Neural cell (in vitro differentiated cells): Measurements from ENCODE around the gene WHAMM. TPM values are rescaled to one million over a fixed set of nuclear protein-coding genes. Genes with fewer than 3 reads are reported as not detected.
"Not testable (repeated sequence)": the region's sequence is repeated elsewhere in the genome, so short reads cannot be mapped to it uniquely, and the experiment has no call there.

Source experiments
- H2AFZ ChIP-seq: fragments of 200-600, 300-800 bp; sonication (generic), shearing (Covaris generic); 2 replicates; pipeline ENCODE4 v1.6.0; 2014; ENCODE audit warnings: low read depth, mild to moderate bottlenecking, antibody characterized with exemption, low read length, moderate library complexity
- H3F3A ChIP-seq: fragments of 200-600 bp; shearing (Covaris generic); 2 replicates; pipeline ENCODE4 v1.6.1; 2016; ENCODE audit warnings: mild to moderate bottlenecking, moderate library complexity, mixed read lengths, antibody characterized with exemption, low read length; ENCODE audit not compliant: insufficient read depth, poor library complexity, severe bottlenecking
- H3K27ac ChIP-seq: fragments of 200-600, 300-800 bp; sonication (generic), shearing (Covaris generic); 2 replicates; pipeline ENCODE4 v1.5.1; 2014; ENCODE audit warnings: mild to moderate bottlenecking, low read length, moderate library complexity
- H3K27me3 ChIP-seq: fragments of 300-800, 200-600 bp; sonication (generic), shearing (Covaris generic); 2 replicates; pipeline ENCODE4 v1.6.0; 2014; ENCODE audit warnings: mild to moderate bottlenecking, low read depth, low read length, moderate library complexity; ENCODE audit not compliant: insufficient read depth
- H3K36me3 ChIP-seq: fragments of 300-800, 200-600 bp; sonication (generic), shearing (Covaris generic); 2 replicates; pipeline ENCODE4 v1.5.1; 2014; ENCODE audit warnings: mild to moderate bottlenecking, antibody characterized with exemption, low read length, moderate library complexity; ENCODE audit not compliant: insufficient read depth
- H3K4me2 ChIP-seq: fragments of 300-800, 200-600 bp; sonication (generic), shearing (Covaris generic); 2 replicates; pipeline ENCODE4 v1.6.0; 2014; ENCODE audit warnings: mild to moderate bottlenecking, low read length
- H3K4me3 ChIP-seq: fragments of 300-800, 200-600 bp; sonication (generic), shearing (Covaris generic); 2 replicates; pipeline ENCODE4 v1.5.1; 2014; ENCODE audit warnings: mild to moderate bottlenecking, low read length, moderate library complexity
- H3K79me2 ChIP-seq: fragments of 200-600 bp; shearing (Covaris generic); replicated peaks from 2 replicates; pipeline ENCODE4 v1.6.0; 2014; ENCODE audit warnings: mild to moderate bottlenecking, low read length, moderate library complexity; ENCODE audit not compliant: insufficient read depth
- H3K9ac ChIP-seq: fragments of 300-800, 200-600 bp; sonication (generic), shearing (Covaris generic); 2 replicates; pipeline ENCODE4 v1.6.1; 2016; ENCODE audit warnings: mild to moderate bottlenecking, low read length, mixed read lengths
- H3K9me2 ChIP-seq: fragments of 200-600 bp; shearing (Covaris generic); 2 replicates; pipeline ENCODE4 v1.6.1; 2016; ENCODE audit warnings: mild to moderate bottlenecking, low read length, mixed read lengths; ENCODE audit not compliant: insufficient read depth
- H3K9me3 ChIP-seq: fragments of 200-600, 300-800 bp; sonication (generic), shearing (Covaris generic); 2 replicates; pipeline ENCODE4 v1.6.1; 2016; ENCODE audit warnings: mild to moderate bottlenecking, mixed run types, low read length, moderate library complexity, mixed read lengths
- H4K20me1 ChIP-seq: fragments of 200-600 bp; shearing (Covaris generic); 2 replicates; pipeline ENCODE4 v1.6.1; 2016; ENCODE audit warnings: mild to moderate bottlenecking, mixed run types; ENCODE audit not compliant: insufficient read depth
- EP300 ChIP-seq: fragments of 450-650 bp; conservative IDR thresholded peaks from 2 replicates; pipeline ENCODE4 v1.6.1; 2014; ENCODE audit warnings: antibody characterized with exemption, mild to moderate bottlenecking, moderate library complexity; ENCODE audit not compliant: poor library complexity, severe bottlenecking
- EZH2 ChIP-seq: fragments of 200-600, 300-800 bp; shearing (Covaris generic), sonication (generic); IDR thresholded peaks from 2 replicates; pipeline ENCODE4 v1.6.1; 2014; ENCODE audit warnings: antibody characterized with exemption, low read length, borderline replicate concordance, mild to moderate bottlenecking; ENCODE audit not compliant: insufficient read depth, poor library complexity, severe bottlenecking
- MXI1 ChIP-seq: fragments of 450-650 bp; conservative IDR thresholded peaks from 2 replicates; pipeline ENCODE4 v1.6.1; 2014; ENCODE audit warnings: antibody characterized with exemption, mild to moderate bottlenecking; ENCODE audit not compliant: poor library complexity, severe bottlenecking
- POLR2AphosphoS5 ChIP-seq: IDR thresholded peaks from 2 replicates; pipeline ENCODE4 v1.6.1; 2012
- RAD21 ChIP-seq: fragments of 450-650 bp; conservative IDR thresholded peaks from 2 replicates; pipeline ENCODE4 v1.6.1; 2014; ENCODE audit warnings: antibody characterized with exemption, mild to moderate bottlenecking, moderate library complexity
- SMC3 ChIP-seq: fragments of 450-650 bp; conservative IDR thresholded peaks from 2 replicates; pipeline ENCODE4 v1.6.1; 2014; ENCODE audit warnings: antibody characterized with exemption, mild to moderate bottlenecking, moderate library complexity; ENCODE audit not compliant: poor library complexity
- TAF1 ChIP-seq: IDR thresholded peaks from 2 replicates; pipeline ENCODE4 v1.6.1; 2012; ENCODE audit warnings: low read depth
- polyA plus RNA-seq: library from polyadenylated mRNA; depleted of rRNA; stranded (reverse); fragments of >200 nt; gene quantifications from 2 replicates; pipeline ENCODE4 v1.2.3, GENCODE V29; 2014
- TF ChIP-seq, protein P1 (sequence below): fragments of 450-650 bp; IDR thresholded peaks from 2 replicates; pipeline ENCODE4 v1.5.1; 2014; ENCODE audit warnings: antibody characterized with exemption, mild to moderate bottlenecking, moderate library complexity; ENCODE audit not compliant: poor library complexity, severe bottlenecking
- TF ChIP-seq, protein P2 (sequence below): IDR thresholded peaks from 2 replicates; pipeline ENCODE4 v1.6.1; 2012; ENCODE audit warnings: borderline replicate concordance

The WHAMM gene
- polyA plus RNA-seq, 1 donor from 2014 or later = 2.8 TPM

DNA sequence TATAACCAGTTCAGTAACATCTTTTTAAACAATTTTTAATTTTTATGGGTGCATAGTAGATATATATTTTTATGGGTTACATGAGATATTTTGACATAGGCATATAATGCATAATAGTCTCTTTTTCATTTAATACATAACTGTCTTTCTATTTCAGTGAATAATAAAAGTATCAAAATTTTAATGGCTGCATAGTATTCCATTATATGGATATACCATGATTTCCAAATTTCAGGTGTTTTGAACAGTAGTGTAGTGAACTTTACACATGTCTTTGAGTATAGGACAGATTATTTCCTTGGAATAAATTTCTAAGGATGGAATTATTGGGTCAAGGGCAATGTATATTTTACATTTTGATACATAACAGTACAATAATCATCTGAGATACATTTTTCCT lies 10.7 kb downstream of the WHAMM start:
- Histone ChIP-seq H3K9me2 (no peaks in the 10 kb centered on the region), H3F3A (no peaks in the 10 kb centered on the region), H3K27me3 (no peaks in the 10 kb centered on the region), H3K9ac (no peak overlapping the region), H3K27ac (no peak overlapping the region), H4K20me1 (no peaks in the 10 kb centered on the region), H3K4me3 (no peak overlapping the region), H3K79me2 (no peaks in the 10 kb centered on the region), H3K4me2 (no peak overlapping the region), H2AFZ (no peak overlapping the region), H3K9me3 (no peaks in the 10 kb centered on the region), H3K36me3 (no peaks in the 10 kb centered on the region)
- no peak for TF ChIP-seq EZH2
- no peak for TF ChIP-seq SMC3
- no peak for TF ChIP-seq RAD21
- TF ChIP-seq, protein P1, sequence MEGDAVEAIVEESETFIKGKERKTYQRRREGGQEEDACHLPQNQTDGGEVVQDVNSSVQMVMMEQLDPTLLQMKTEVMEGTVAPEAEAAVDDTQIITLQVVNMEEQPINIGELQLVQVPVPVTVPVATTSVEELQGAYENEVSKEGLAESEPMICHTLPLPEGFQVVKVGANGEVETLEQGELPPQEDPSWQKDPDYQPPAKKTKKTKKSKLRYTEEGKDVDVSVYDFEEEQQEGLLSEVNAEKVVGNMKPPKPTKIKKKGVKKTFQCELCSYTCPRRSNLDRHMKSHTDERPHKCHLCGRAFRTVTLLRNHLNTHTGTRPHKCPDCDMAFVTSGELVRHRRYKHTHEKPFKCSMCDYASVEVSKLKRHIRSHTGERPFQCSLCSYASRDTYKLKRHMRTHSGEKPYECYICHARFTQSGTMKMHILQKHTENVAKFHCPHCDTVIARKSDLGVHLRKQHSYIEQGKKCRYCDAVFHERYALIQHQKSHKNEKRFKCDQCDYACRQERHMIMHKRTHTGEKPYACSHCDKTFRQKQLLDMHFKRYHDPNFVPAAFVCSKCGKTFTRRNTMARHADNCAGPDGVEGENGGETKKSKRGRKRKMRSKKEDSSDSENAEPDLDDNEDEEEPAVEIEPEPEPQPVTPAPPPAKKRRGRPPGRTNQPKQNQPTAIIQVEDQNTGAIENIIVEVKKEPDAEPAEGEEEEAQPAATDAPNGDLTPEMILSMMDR = no peak
- no peak for TF ChIP-seq TAF1
- TF ChIP-seq, protein P2, sequence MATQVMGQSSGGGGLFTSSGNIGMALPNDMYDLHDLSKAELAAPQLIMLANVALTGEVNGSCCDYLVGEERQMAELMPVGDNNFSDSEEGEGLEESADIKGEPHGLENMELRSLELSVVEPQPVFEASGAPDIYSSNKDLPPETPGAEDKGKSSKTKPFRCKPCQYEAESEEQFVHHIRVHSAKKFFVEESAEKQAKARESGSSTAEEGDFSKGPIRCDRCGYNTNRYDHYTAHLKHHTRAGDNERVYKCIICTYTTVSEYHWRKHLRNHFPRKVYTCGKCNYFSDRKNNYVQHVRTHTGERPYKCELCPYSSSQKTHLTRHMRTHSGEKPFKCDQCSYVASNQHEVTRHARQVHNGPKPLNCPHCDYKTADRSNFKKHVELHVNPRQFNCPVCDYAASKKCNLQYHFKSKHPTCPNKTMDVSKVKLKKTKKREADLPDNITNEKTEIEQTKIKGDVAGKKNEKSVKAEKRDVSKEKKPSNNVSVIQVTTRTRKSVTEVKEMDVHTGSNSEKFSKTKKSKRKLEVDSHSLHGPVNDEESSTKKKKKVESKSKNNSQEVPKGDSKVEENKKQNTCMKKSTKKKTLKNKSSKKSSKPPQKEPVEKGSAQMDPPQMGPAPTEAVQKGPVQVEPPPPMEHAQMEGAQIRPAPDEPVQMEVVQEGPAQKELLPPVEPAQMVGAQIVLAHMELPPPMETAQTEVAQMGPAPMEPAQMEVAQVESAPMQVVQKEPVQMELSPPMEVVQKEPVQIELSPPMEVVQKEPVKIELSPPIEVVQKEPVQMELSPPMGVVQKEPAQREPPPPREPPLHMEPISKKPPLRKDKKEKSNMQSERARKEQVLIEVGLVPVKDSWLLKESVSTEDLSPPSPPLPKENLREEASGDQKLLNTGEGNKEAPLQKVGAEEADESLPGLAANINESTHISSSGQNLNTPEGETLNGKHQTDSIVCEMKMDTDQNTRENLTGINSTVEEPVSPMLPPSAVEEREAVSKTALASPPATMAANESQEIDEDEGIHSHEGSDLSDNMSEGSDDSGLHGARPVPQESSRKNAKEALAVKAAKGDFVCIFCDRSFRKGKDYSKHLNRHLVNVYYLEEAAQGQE = no peak
- TF ChIP-seq MXI1 = no peak
- TF ChIP-seq POLR2AphosphoS5 = no peak
- no peak for TF ChIP-seq EP300

DNA sequence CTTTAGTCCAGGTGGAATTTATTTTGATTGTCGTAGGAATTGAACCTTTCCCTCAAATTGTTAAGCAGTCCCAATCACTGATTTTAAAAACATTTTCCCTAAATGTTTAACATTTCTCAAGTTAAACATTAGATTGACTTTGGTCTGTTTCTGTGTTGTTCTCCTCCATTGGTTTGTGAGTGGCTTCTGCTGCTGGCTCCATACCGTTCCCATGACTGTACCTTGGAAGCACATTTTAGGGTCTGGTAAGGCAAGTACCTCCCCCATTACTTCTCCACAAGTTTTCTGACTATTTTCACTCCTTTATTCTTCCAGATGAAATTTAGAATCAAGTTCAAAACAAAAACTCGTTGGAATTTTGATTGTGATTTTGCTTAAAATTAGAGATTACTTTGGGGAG lies 12.0 kb downstream of the WHAMM start:
- H3K9ac ChIP-seq, H3K79me2 ChIP-seq, H3F3A ChIP-seq, H3K27me3 ChIP-seq, H3K9me2 ChIP-seq, H3K36me3 ChIP-seq, H4K20me1 ChIP-seq, H3K4me3 ChIP-seq, H3K27ac ChIP-seq, H2AFZ ChIP-seq, H3K4me2 ChIP-seq, H3K9me3 ChIP-seq: not testable (repeated sequence)

DNA sequence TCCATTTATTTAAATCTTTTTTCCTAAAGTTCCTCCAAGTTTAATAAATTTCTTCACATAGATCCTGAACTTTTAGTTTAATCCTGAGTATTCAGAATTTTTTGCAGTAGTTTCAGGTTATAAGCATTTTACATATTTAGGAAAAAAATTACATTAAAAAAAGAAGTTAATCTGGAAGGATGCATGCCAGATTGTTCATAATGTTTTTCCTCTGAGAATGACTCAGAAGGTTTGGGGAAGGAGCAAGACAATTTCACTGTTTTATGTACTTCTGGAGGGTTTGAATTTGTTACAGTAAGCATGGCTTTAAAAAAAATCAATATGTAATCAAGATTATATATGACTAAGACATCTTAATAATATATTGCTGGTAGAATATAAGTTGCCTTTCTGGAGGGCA lies 12.4 kb downstream of the WHAMM start:
- H3K9me3 ChIP-seq, H3K36me3 ChIP-seq, H4K20me1 ChIP-seq, H3K27me3 ChIP-seq, H3K4me2 ChIP-seq, H3F3A ChIP-seq, H3K9me2 ChIP-seq, H3K27ac ChIP-seq, H3K79me2 ChIP-seq, H2AFZ ChIP-seq, H3K9ac ChIP-seq, H3K4me3 ChIP-seq: not testable (repeated sequence)
